Measurements from ENCODE around the gene LRRTM2. TPM values are rescaled to one million over a fixed set of nuclear protein-coding genes. Genes with fewer than 3 reads are reported as not detected.
A peak's percentile ranks its signal among the peaks of the same experiment; 100 is the strongest.

LRRTM2 gene
- total RNA-seq, 2 donors from 2014 or later, result not detected

- H3K9me3 ChIP-seq, result no peaks in the 10 kb centered on the region
- no peaks in the 10 kb centered on the region for H3K4me1 ChIP-seq (replicated peaks)
- 25% methylated on average over 2 of the region's 2 CpGs for WGBS
- no peaks in the 10 kb centered on the region for H3K27me3 ChIP-seq (replicated peaks; ENCODE audit: insufficient read depth)
- H3K4me3 ChIP-seq, result no peak overlapping the region
- H3K36me3 ChIP-seq, result no peaks in the 10 kb centered on the region
- TF ChIP-seq POLR2A (IDR thresholded peaks at IDR 0.05), result no peak
- TF ChIP-seq POLR2AphosphoS5 (IDR thresholded peaks at IDR 0.05), result no peak
- TF ChIP-seq CTCF (IDR thresholded peaks at IDR 0.05), result no peak
- no peak for DNase-seq (ENCODE audit: low spot score)
- H3K27ac ChIP-seq, result no peak overlapping the region
- intact Hi-C loops (cut with DNase I), result no loop called here
Observed at GRCh38 chr5:138850865-138851435, 24.2 kb downstream of the LRRTM2 start.

GRCh38 chr5:138849882-138850281 lies 25.3 kb downstream of the LRRTM2 start:
- intact Hi-C loops (cut with DNase I), result no loop called here
- Histone ChIP-seq H3K27me3 (replicated peaks; ENCODE audit: insufficient read depth) (no peaks in the 10 kb centered on the region), H3K4me1 (replicated peaks) (no peaks in the 10 kb centered on the region), H3K27ac (no peak overlapping the region), H3K9me3 (no peaks in the 10 kb centered on the region), H3K36me3 (no peaks in the 10 kb centered on the region), H3K4me3 (no peak overlapping the region)
- WGBS, result 62% methylated on average over 1 of the region's 1 CpG
- no peak for DNase-seq (ENCODE audit: low spot score)
- TF ChIP-seq POLR2A (IDR thresholded peaks at IDR 0.05), result no peak
- TF ChIP-seq CTCF (IDR thresholded peaks at IDR 0.05), result no peak
- no peak for TF ChIP-seq POLR2AphosphoS5 (IDR thresholded peaks at IDR 0.05)

- Histone ChIP-seq H3K4me1 (replicated peaks) (no peaks in the 10 kb centered on the region), H3K27ac (no peak overlapping the region), H3K4me3 (no peak overlapping the region), H3K27me3 (replicated peaks; ENCODE audit: insufficient read depth) (no peaks in the 10 kb centered on the region), H3K9me3 (no peaks in the 10 kb centered on the region), H3K36me3 (no peaks in the 10 kb centered on the region)
- intact Hi-C loops (cut with DNase I), result no loop called here
- no peak for TF ChIP-seq CTCF (IDR thresholded peaks at IDR 0.05)
- TF ChIP-seq POLR2AphosphoS5 (IDR thresholded peaks at IDR 0.05), result peak; percentile 54
- 17% methylated on average over 3 of the region's 3 CpGs for WGBS
- peak; percentile 23 for DNase-seq (ENCODE audit: low spot score)
Observed at GRCh38 chr5:138849439-138849838, 25.7 kb downstream of the LRRTM2 start.

- no peaks in the 10 kb centered on the region for H3K4me1 ChIP-seq (replicated peaks)
- 15% methylated on average over 6 of the region's 6 CpGs for WGBS
- peak overlapping the region; percentile 33 to 38 for H3K27ac ChIP-seq
Observed at GRCh38 chr5:138844812-138845513, 30.2 kb downstream of the LRRTM2 start.

GRCh38 chr5:138844125-138844461 lies 31.0 kb downstream of the LRRTM2 start:
- no peaks in the 10 kb centered on the region for H3K27me3 ChIP-seq (replicated peaks; ENCODE audit: insufficient read depth)
- H3K9me3 ChIP-seq, result no peaks in the 10 kb centered on the region
- H3K27ac ChIP-seq, result no peak overlapping the region
- TF ChIP-seq CTCF (IDR thresholded peaks at IDR 0.05), result no peak
- TF ChIP-seq POLR2A (IDR thresholded peaks at IDR 0.05), result no peak
- TF ChIP-seq POLR2AphosphoS5 (IDR thresholded peaks at IDR 0.05), result no peak
- peak; percentile 64 for DNase-seq (ENCODE audit: low spot score)
- no peaks in the 10 kb centered on the region for H3K36me3 ChIP-seq
- intact Hi-C loops (cut with DNase I), result no loop called here
- H3K4me1 ChIP-seq (replicated peaks), result no peaks in the 10 kb centered on the region
- H3K4me3 ChIP-seq, result no peak overlapping the region
- WGBS, result 45% methylated on average over 4 of the region's 4 CpGs

More at GRCh38 chr5:138844812-138845513, 30.2 kb downstream of the LRRTM2 start:
- Histone ChIP-seq H3K4me3 (no peak overlapping the region), H3K36me3 (no peaks in the 10 kb centered on the region), H3K27me3 (replicated peaks; ENCODE audit: insufficient read depth) (no peaks in the 10 kb centered on the region), H3K9me3 (no peaks in the 10 kb centered on the region)
- DNase-seq (ENCODE audit: low spot score), result peak; percentile 58
- no peak for TF ChIP-seq POLR2A (IDR thresholded peaks at IDR 0.05)
- peak; percentile 74 for TF ChIP-seq POLR2AphosphoS5 (IDR thresholded peaks at IDR 0.05)
- intact Hi-C loops (cut with DNase I), result no loop called here

All from prostate gland (tissue), 2 donors.